IMR-90 (cell line): ENCODE data around the gene IGHMBP2. TPM values are rescaled to one million over a fixed set of nuclear protein-coding genes. Genes with fewer than 3 reads are reported as not detected.

ENCODE experiments used
- ATAC-seq: fragments of 200-7000 bp; cut with Tn5 transposase; 2 replicates; pipeline ENCODE4 v1.9.1; 2020; ENCODE audit warnings: low read depth, mild to moderate bottlenecking, moderate library complexity
- BruUV-seq: library from RNA; stranded (reverse); fragments of 400-500 nt; replicated peaks from 2 replicates; lab custom pipeline; 2021; lab: Mats Ljungman, UMichigan
- CTCF ChIA-PET: fragments of 300-600 bp; formaldehyde crosslinking; extraction: SDS; loops from one replicate; lab custom pipeline; 2021; ENCODE audit warnings: antibody characterized with exemption; lab: Yijun Ruan, JAX
- POLR2A ChIA-PET: fragments of 300-600 bp; sonication (Branson Sonifier 250); formaldehyde crosslinking; loops from one replicate; lab custom pipeline; 2022; ENCODE audit warnings: antibody characterized with exemption; ENCODE audit not compliant: unreplicated experiment; lab: Charles Lee
- DNase-seq: peaks from one replicate; pipeline ENCODE4 v3.0.0; 2013
- H2AFZ ChIP-seq: replicated peaks from 2 replicates; pipeline ENCODE3; 2013; ENCODE audit warnings: low read length, mild to moderate bottlenecking; ENCODE audit not compliant: poor library complexity
- H2AK5ac ChIP-seq: 2 replicates; pipeline ENCODE4 v1.6.1; 2013; ENCODE audit warnings: low read depth, low read length, inconsistent platforms
- H2AK9ac ChIP-seq: replicated peaks from 2 replicates; pipeline ENCODE3; 2013; ENCODE audit warnings: mild to moderate bottlenecking, low read depth, low read length, moderate library complexity; ENCODE audit not compliant: poor library complexity
- H2BK120ac ChIP-seq: 2 replicates; pipeline ENCODE4 v1.6.1; 2013; ENCODE audit warnings: low read depth, low read length, inconsistent platforms
- H2BK15ac ChIP-seq: 3 replicates; pipeline ENCODE4 v1.6.1; 2013; ENCODE audit warnings: low read depth, low read length, inconsistent platforms
- H2BK20ac ChIP-seq: 2 replicates; pipeline ENCODE4 v1.6.1; 2013; ENCODE audit warnings: low read depth, mild to moderate bottlenecking, inconsistent platforms, low read length, moderate library complexity
- H2BK5ac ChIP-seq: 2 replicates; pipeline ENCODE4 v1.6.1; 2013; ENCODE audit warnings: mild to moderate bottlenecking, low read depth, low read length, inconsistent platforms; ENCODE audit not compliant: poor library complexity, severe bottlenecking
- H3K14ac ChIP-seq: replicated peaks from 2 replicates; pipeline ENCODE4 v1.6.1; 2013; ENCODE audit warnings: low read depth, low read length, inconsistent platforms
- H3K18ac ChIP-seq: 2 replicates; pipeline ENCODE4 v1.6.1; 2013; ENCODE audit warnings: low read depth, low read length, control low read depth
- H3K23ac ChIP-seq: 2 replicates; pipeline ENCODE4 v1.6.1; 2013; ENCODE audit warnings: low read depth, low read length, inconsistent platforms
- H3K27ac ChIP-seq: 2 replicates; pipeline ENCODE4 v1.5.1; 2013; ENCODE audit warnings: mild to moderate bottlenecking, control low read depth, low read length; ENCODE audit not compliant: insufficient read depth
- H3K27me3 ChIP-seq: 2 replicates; pipeline ENCODE4 v1.6.1; 2013; ENCODE audit warnings: low read length; ENCODE audit not compliant: control insufficient read depth, insufficient read depth
- H3K36me3 ChIP-seq: 2 replicates; pipeline ENCODE4 v1.6.1; 2013; ENCODE audit warnings: low read length, mixed read lengths; ENCODE audit not compliant: control insufficient read depth, insufficient read depth
- H3K4ac ChIP-seq: 2 replicates; pipeline ENCODE4 v1.6.1; 2013; ENCODE audit warnings: low read depth, low read length, inconsistent platforms
- H3K4me1 ChIP-seq: 2 replicates; pipeline ENCODE4 v1.6.1; 2013; ENCODE audit warnings: low read length, mixed read lengths; ENCODE audit not compliant: control insufficient read depth, insufficient read depth
- H3K4me2 ChIP-seq: 2 replicates; pipeline ENCODE4 v1.6.1; 2013; ENCODE audit warnings: low read depth, mild to moderate bottlenecking, control low read depth, low read length, moderate library complexity
- H3K4me3 ChIP-seq: 2 replicates; pipeline ENCODE4 v1.5.1; 2013; ENCODE audit warnings: low read depth, mild to moderate bottlenecking, control low read depth, low read length, moderate library complexity; ENCODE audit not compliant: insufficient read depth
- H3K56ac ChIP-seq: 2 replicates; pipeline ENCODE4 v1.6.1; 2013; ENCODE audit warnings: low read length, inconsistent platforms; ENCODE audit not compliant: insufficient read depth; ENCODE audit errors: extremely low read depth
- H3K79me1 ChIP-seq, 2 experiments: 2 replicates each; pipeline ENCODE4 v1.6.1; 2013; ENCODE audit warnings: low read length in 2 of 2, inconsistent platforms in 1 of 2, low read depth in 1 of 2
- H3K9ac ChIP-seq: 2 replicates; pipeline ENCODE4 v1.6.1; 2013; ENCODE audit warnings: low read depth, low read length, control low read depth
- H3K9me1 ChIP-seq: 2 replicates; pipeline ENCODE4 v1.6.1; 2013; ENCODE audit warnings: low read length, inconsistent platforms; ENCODE audit not compliant: insufficient read depth
- H3K9me3 ChIP-seq: 2 replicates; pipeline ENCODE4 v1.6.1; 2013; ENCODE audit warnings: low read length; ENCODE audit not compliant: control insufficient read depth, insufficient read depth
- H4K20me1 ChIP-seq: 2 replicates; pipeline ENCODE4 v1.6.1; 2013; ENCODE audit warnings: low read length, inconsistent platforms; ENCODE audit not compliant: insufficient read depth
- H4K5ac ChIP-seq: 2 replicates; pipeline ENCODE4 v1.6.1; 2013; ENCODE audit warnings: mild to moderate bottlenecking, low read depth, low read length, control low read depth
- H4K8ac ChIP-seq, 2 experiments: 2 replicates each; pipeline ENCODE4 v1.6.1; 2013; ENCODE audit warnings: low read depth in 2 of 2, low read length in 2 of 2, control low read depth in 1 of 2, inconsistent platforms in 1 of 2
- H4K91ac ChIP-seq: 2 replicates; pipeline ENCODE4 v1.6.1; 2013; ENCODE audit warnings: low read depth, low read length, inconsistent platforms; ENCODE audit not compliant: insufficient read depth
- BHLHE40 ChIP-seq: fragments of 150-350 bp; IDR thresholded peaks from 2 replicates; pipeline ENCODE4 v1.6.1; 2016; ENCODE audit warnings: mild to moderate bottlenecking, low read depth, low read length
- CEBPB ChIP-seq: IDR thresholded peaks from 2 replicates; pipeline ENCODE4 v1.6.1; 2012; ENCODE audit warnings: low read depth, low read length, improper control_type of control experiment
- CHD1 ChIP-seq: IDR thresholded peaks from 2 replicates; pipeline ENCODE4 v1.6.1; 2012; ENCODE audit warnings: low read depth, low read length, improper control_type of control experiment
- FOS ChIP-seq: fragments of 150-350 bp; IDR thresholded peaks from 2 replicates; pipeline ENCODE4 v1.6.1; 2016; ENCODE audit warnings: low read depth, low read length
- MAFK ChIP-seq: IDR thresholded peaks from 2 replicates; pipeline ENCODE4 v1.6.1; 2012; ENCODE audit warnings: low read depth, low read length, improper control_type of control experiment
- MAZ ChIP-seq: IDR thresholded peaks from 2 replicates; pipeline ENCODE4 v1.6.1; 2012; ENCODE audit warnings: low read depth, mild to moderate bottlenecking, low read length, improper control_type of control experiment, moderate library complexity, borderline replicate concordance
- MXI1 ChIP-seq: IDR thresholded peaks from 2 replicates; pipeline ENCODE4 v1.6.1; 2012; ENCODE audit warnings: low read depth, mild to moderate bottlenecking, low read length, moderate library complexity, borderline replicate concordance
- NFE2L2 ChIP-seq: fragments of 150-350 bp; IDR thresholded peaks from 2 replicates; pipeline ENCODE4 v1.6.1; 2016; ENCODE audit warnings: low read depth, mild to moderate bottlenecking, low read length
- RAD21 ChIP-seq: IDR thresholded peaks from 2 replicates; pipeline ENCODE4 v1.6.1; 2012; ENCODE audit warnings: low read length, improper control_type of control experiment
- SMC3 ChIP-seq: fragments of 150-350 bp; IDR thresholded peaks from 2 replicates; pipeline ENCODE4 v1.6.1; 2016; ENCODE audit warnings: low read depth, mild to moderate bottlenecking, antibody characterized with exemption, low read length, moderate library complexity
- WGBS, 2 experiments: methylation state at CpG; one replicate each; pipeline versions ENCODE4 v1.1.5 to v1.1.7; 2013; ENCODE audit warnings: missing lambda C conversion rate in 2 of 2; ENCODE audit not compliant: insufficient read length in 1 of 2; ENCODE audit errors: extremely low coverage in 2 of 2; 5-methylcytosine and 5-hydroxymethylcytosine counted together
- dilution Hi-C: fragments of 300-500 bp; cut with HindIII; formaldehyde crosslinking; loops from one replicate; pipeline ENCODE4 v1.14.3; 2018; ENCODE audit warnings: low sequenced_read_pairs; ENCODE audit not compliant: unreplicated experiment
- in situ Hi-C: fragments of 300-500 bp; cut with MboI; formaldehyde crosslinking; loops from 3 replicates; pipeline ENCODE4 v1.14.3; 2019; ENCODE audit warnings: low sequenced_read_pairs, inconsistent platforms, mixed read lengths
- intact Hi-C: fragments of 100-400 bp; cut with micrococcal nuclease; formaldehyde crosslinking; loops from 2 replicates; pipeline ENCODE4 v1.10.0; 2022
- polyA plus RNA-seq, 3 experiments: library from polyadenylated mRNA; depleted of rRNA; stranded (reverse); fragments of >200 nt; gene quantifications; 2 replicates each; pipeline ENCODE4 v1.2.3, GENCODE V29; 2012; ENCODE audit warnings: low replicate concordance in 1 of 3
- total RNA-seq: library from RNA; depleted of rRNA; stranded (reverse); fragments of >200 nt; gene quantifications from 2 replicates; pipeline ENCODE4 v1.2.3, GENCODE V29; 2012
- TF ChIP-seq, protein P1 (sequence below): fragments of 150-350 bp; IDR thresholded peaks from 2 replicates; pipeline ENCODE4 v1.6.1; 2017; ENCODE audit warnings: mild to moderate bottlenecking, antibody characterized with exemption, low read length, low read depth
- TF ChIP-seq, protein P2 (sequence below): conservative IDR thresholded peaks from 2 replicates; pipeline ENCODE4 v1.5.1; 2012; ENCODE audit warnings: mild to moderate bottlenecking, low read depth, low read length, improper control_type of control experiment
- TF ChIP-seq, protein P3 (sequence below): fragments of 150-350 bp; IDR thresholded peaks from 2 replicates; pipeline ENCODE4 v1.6.1; 2016; ENCODE audit warnings: low read depth, mild to moderate bottlenecking, low read length, moderate library complexity, borderline replicate concordance

Gene IGHMBP2
- total and polyA plus RNA-seq, 2 of the 4 experiments (the other 2 are of a cell fraction) = 4.5 to 11.1 TPM

DNA sequence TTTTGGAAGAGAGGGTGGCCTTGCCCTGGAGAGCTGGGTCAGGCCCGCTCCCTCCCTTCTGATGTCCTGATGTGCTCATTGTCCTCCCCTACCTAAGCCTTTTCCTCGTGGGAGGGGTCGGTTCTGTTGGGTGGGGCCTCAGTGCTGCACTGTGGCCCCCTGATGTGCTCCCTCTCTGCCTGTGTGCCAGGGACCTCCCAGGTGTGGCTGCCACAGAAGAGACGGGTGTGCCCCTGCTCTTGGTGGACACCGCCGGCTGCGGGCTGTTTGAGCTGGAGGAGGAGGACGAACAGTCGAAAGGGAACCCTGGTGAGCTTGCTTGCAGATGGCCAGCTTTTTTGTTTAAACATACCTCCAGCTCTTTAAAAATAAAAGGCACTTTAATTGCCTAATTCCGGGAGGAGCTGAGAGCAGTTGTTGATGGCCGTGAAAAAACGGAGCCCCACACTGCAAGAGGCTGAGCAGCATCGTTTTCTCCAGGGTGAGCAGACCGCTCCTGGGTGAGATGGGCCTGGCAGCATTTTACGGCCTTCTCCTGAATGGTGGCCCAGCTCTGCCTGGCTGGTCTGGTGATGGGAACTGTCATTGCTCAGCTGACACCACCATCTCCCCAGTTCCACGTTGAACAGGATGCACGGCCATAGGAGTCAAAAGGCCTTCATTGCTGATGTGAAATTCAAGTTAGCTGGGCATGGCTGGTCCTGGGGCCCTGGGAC lies 30.1 kb downstream of the IGHMBP2 start:
- dilution Hi-C loops (no loop called here), in situ Hi-C loops (loop anchor here (25.0 kb wide), 1 partner anchor 729 kb away; no protein-coding TSS in a partner anchor), intact Hi-C loops (no loop called here)
- ATAC-seq (no peak), DNase-seq (no peak)
- Histone ChIP-seq H3K27me3 (no peaks in the 10 kb centered on the region), H4K5ac (no peak overlapping the region), H4K91ac (no peak overlapping the region), H3K9me3 (no peaks in the 10 kb centered on the region), H3K4ac (no peak overlapping the region), H3K9ac (no peak overlapping the region), H3K56ac (no peak overlapping the region), H2AK9ac (no peak overlapping the region), H3K14ac (no peak overlapping the region), H3K79me1 (no peaks in the 10 kb centered on the region; a peak in 1 of 4 replicates), H2BK5ac (no peak overlapping the region), H4K20me1 (no peaks in the 10 kb centered on the region), H2BK15ac (no peak overlapping the region), H3K9me1 (no peaks in the 10 kb centered on the region; the same call in 1 of the 2 replicates), H2AK5ac (no peak overlapping the region), H3K4me2 (no peak overlapping the region), H3K4me1 (no peaks in the 10 kb centered on the region), H3K23ac (no peak overlapping the region), H2BK120ac (no peak overlapping the region), H3K4me3 (no peak overlapping the region), H2AFZ (no peak overlapping the region), H3K27ac (no peak overlapping the region), H2BK20ac (no peak overlapping the region), H4K8ac (no peak overlapping the region), H3K36me3 (peaks cover 78% of the 10 kb centered on the region), H3K18ac (no peak overlapping the region)
- no TSS peak for BruUV-seq
- 94% methylated on average over 11 of the region's 17 CpGs; no CpG with 5 or more reads in 1 of the 2 experiments for WGBS, 2 experiments
- ChIA-PET POLR2A (no interaction called here), CTCF (no interaction called here)
- TF ChIP-seq, protein P1, sequence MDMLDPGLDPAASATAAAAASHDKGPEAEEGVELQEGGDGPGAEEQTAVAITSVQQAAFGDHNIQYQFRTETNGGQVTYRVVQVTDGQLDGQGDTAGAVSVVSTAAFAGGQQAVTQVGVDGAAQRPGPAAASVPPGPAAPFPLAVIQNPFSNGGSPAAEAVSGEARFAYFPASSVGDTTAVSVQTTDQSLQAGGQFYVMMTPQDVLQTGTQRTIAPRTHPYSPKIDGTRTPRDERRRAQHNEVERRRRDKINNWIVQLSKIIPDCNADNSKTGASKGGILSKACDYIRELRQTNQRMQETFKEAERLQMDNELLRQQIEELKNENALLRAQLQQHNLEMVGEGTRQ = no peak
- TF ChIP-seq CEBPB = no peak
- TF ChIP-seq RAD21 = no peak
- TF ChIP-seq MAZ = no peak
- no peak for TF ChIP-seq SMC3
- TF ChIP-seq MAFK = no peak
- TF ChIP-seq, protein P2, sequence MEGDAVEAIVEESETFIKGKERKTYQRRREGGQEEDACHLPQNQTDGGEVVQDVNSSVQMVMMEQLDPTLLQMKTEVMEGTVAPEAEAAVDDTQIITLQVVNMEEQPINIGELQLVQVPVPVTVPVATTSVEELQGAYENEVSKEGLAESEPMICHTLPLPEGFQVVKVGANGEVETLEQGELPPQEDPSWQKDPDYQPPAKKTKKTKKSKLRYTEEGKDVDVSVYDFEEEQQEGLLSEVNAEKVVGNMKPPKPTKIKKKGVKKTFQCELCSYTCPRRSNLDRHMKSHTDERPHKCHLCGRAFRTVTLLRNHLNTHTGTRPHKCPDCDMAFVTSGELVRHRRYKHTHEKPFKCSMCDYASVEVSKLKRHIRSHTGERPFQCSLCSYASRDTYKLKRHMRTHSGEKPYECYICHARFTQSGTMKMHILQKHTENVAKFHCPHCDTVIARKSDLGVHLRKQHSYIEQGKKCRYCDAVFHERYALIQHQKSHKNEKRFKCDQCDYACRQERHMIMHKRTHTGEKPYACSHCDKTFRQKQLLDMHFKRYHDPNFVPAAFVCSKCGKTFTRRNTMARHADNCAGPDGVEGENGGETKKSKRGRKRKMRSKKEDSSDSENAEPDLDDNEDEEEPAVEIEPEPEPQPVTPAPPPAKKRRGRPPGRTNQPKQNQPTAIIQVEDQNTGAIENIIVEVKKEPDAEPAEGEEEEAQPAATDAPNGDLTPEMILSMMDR = no peak
- TF ChIP-seq CHD1 = no peak
- no peak for TF ChIP-seq FOS
- no peak for TF ChIP-seq NFE2L2
- no peak for TF ChIP-seq MXI1
- TF ChIP-seq, protein P3, sequence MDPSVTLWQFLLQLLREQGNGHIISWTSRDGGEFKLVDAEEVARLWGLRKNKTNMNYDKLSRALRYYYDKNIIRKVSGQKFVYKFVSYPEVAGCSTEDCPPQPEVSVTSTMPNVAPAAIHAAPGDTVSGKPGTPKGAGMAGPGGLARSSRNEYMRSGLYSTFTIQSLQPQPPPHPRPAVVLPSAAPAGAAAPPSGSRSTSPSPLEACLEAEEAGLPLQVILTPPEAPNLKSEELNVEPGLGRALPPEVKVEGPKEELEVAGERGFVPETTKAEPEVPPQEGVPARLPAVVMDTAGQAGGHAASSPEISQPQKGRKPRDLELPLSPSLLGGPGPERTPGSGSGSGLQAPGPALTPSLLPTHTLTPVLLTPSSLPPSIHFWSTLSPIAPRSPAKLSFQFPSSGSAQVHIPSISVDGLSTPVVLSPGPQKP = no peak
- no peak for TF ChIP-seq BHLHE40
